Ascending aorta (tissue), 2 donors: ENCODE data around the gene CFAP44. TPM values are rescaled to one million over a fixed set of nuclear protein-coding genes. Genes with fewer than 3 reads are reported as not detected.

Experiments
- DNase-seq, 2 donors: peaks; one replicate each; pipeline ENCODE4 v3.0.0-alpha.2; 2019; ENCODE audit warnings: low spot score in 2 of 2
- H3K27ac ChIP-seq, 2 donors: fragments of 200-600 bp; sonication (generic); one replicate each; pipeline ENCODE4 v1.5.1; 2016 to 2017; ENCODE audit warnings: mild to moderate bottlenecking in 1 of 2
- H3K27me3 ChIP-seq: fragments of 200-600 bp; sonication (generic); one replicate; pipeline ENCODE4 v1.5.1; 2017
- H3K36me3 ChIP-seq, 2 donors: fragments of 200-600 bp; sonication (generic); one replicate each; pipeline ENCODE4 v1.5.1; 2016
- H3K4me1 ChIP-seq, 2 donors: fragments of 200-600 bp; sonication (generic); one replicate each; pipeline ENCODE4 v1.5.1; 2016 to 2017; ENCODE audit warnings: mild to moderate bottlenecking in 1 of 2
- H3K4me3 ChIP-seq, 2 donors: fragments of 200-600 bp; sonication (generic); one replicate each; pipeline ENCODE4 v1.5.1; 2016 to 2017; ENCODE audit warnings: mild to moderate bottlenecking in 1 of 2
- H3K9me3 ChIP-seq, 2 donors: fragments of 200-600 bp; sonication (generic); one replicate each; pipeline ENCODE4 v1.5.1; 2016
- intact Hi-C: fragments of 100-400 bp; cut with DNase I; formaldehyde crosslinking; loops from one replicate; pipeline ENCODE4 v1.15.1; 2023
- total RNA-seq: library from RNA; depleted of rRNA; stranded (reverse); fragments of >200 nt; gene quantifications from one replicate; pipeline ENCODE4 v1.1.0, GENCODE V29; 2016
- TF ChIP-seq, protein P1 (sequence below), 3 experiments: fragments of 200-600 bp in 2 of 3; fragments of 450-650 bp in 1 of 3; sonication (generic) in 2 of 3; IDR thresholded peaks; one replicate each; pipeline ENCODE4 v1.5.1; 2016 to 2019; ENCODE audit warnings: antibody characterized with exemption in 3 of 3, mild to moderate bottlenecking in 1 of 3, moderate library complexity in 1 of 3

The CFAP44 gene
- total RNA-seq, 1 donor from 2014 or later: 1.6 TPM

DNA sequence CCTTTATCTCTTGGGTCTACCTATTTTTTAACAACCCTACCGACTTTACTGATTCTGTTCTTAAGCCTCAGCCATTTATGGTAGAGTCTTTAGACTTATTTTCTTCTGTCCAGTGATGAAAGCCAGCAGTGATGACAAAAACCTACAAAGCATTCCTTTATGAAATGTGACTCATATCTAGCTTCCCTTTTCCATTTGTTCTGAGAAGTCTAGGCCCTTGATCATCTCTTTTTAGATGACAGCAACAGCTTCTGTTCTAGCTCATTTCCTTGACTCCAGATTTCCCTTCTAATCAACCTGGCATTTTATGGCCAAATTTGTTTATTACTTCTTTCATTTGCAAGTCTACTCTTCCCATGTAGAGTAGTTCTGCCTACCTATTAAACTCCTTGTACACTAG lies 36.1 kb downstream of the CFAP44 start:
- TF ChIP-seq, protein P1, sequence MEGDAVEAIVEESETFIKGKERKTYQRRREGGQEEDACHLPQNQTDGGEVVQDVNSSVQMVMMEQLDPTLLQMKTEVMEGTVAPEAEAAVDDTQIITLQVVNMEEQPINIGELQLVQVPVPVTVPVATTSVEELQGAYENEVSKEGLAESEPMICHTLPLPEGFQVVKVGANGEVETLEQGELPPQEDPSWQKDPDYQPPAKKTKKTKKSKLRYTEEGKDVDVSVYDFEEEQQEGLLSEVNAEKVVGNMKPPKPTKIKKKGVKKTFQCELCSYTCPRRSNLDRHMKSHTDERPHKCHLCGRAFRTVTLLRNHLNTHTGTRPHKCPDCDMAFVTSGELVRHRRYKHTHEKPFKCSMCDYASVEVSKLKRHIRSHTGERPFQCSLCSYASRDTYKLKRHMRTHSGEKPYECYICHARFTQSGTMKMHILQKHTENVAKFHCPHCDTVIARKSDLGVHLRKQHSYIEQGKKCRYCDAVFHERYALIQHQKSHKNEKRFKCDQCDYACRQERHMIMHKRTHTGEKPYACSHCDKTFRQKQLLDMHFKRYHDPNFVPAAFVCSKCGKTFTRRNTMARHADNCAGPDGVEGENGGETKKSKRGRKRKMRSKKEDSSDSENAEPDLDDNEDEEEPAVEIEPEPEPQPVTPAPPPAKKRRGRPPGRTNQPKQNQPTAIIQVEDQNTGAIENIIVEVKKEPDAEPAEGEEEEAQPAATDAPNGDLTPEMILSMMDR (IDR thresholded peaks at IDR 0.05): no peak
- Histone ChIP-seq H3K9me3 (peaks cover 0 to 4% of the 10 kb centered on the region in 2 donors), H3K36me3 (peaks cover 0 to 15% of the 10 kb centered on the region in 2 donors), H3K4me1 (no peaks in the 10 kb centered on the region), H3K27ac (no peak overlapping the region), H3K27me3 (no peaks in the 10 kb centered on the region), H3K4me3 (no peak overlapping the region)
- intact Hi-C loops: no loop called here
- DNase-seq: no peak

DNA sequence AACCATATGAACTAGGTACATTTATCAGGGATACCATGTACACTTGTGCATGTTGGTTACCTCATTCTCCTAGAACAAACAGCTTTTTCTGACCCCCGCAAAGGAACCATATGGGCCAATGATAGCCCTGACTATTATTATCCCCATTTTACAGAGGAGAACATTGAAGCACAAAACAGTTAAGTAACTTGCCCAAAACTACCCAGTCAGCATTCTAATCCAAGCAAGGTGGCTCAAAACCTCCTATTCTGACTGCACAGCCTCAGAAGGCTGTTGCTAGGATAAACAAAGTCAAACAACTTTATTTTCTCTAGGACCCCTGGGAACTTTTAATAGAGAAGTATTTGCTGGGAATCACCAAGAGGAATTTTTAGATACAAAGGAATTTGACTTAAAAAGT lies 36.7 kb downstream of the CFAP44 start:
- no peaks in the 10 kb centered on the region for H3K27me3 ChIP-seq
- peaks cover 0 to 2% of the 10 kb centered on the region in 2 donors for H3K9me3 ChIP-seq
- peaks cover 0 to 21% of the 10 kb centered on the region in 2 donors for H3K36me3 ChIP-seq
- intact Hi-C loops: no loop called here
- TF ChIP-seq, protein P1 (IDR thresholded peaks at IDR 0.05): no peak
- DNase-seq: no peak
- H3K27ac ChIP-seq: no peak overlapping the region
- no peak overlapping the region for H3K4me3 ChIP-seq
- H3K4me1 ChIP-seq: no peaks in the 10 kb centered on the region

Other genes with a start within 250 kb of the CFAP44 start
- gene BOC, start 229.9 kb downstream of the CFAP44 start, total RNA-seq: 31.3 TPM
- 12.8 TPM for gene SPICE1, start 73.7 kb upstream of the CFAP44 start, total RNA-seq
- gene SIDT1, start 91.1 kb upstream of the CFAP44 start, total RNA-seq: not detected